CD4-positive, alpha-beta T cell treated with Interleukin-12 subunit alpha and Interleukin-12 subunit beta, for 1 hour (primary cell): Measurements from ENCODE around the gene RTTN.
A peak's percentile ranks its signal among the peaks of the same experiment; 100 is the strongest.

Source experiments
- DNase-seq: peaks from one replicate; pipeline ENCODE4 v3.0.0-alpha.2; 2020

RTTN gene

GRCh38 chr18:70197026-70197425 lies 8.5 kb downstream of the RTTN start:
- DNase-seq, result no peak

- DNase-seq, result peak; percentile 36
Measured at GRCh38 chr18:70195852-70196434, 9.5 kb downstream of the RTTN start.

- DNase-seq, result no peak
Measured at GRCh38 chr18:70195014-70195614, 10.4 kb downstream of the RTTN start.

- DNase-seq, result no peak
Measured at GRCh38 chr18:70194227-70194890, 11.1 kb downstream of the RTTN start.

- DNase-seq, result no peak
Measured at GRCh38 chr18:70190529-70190928, 15.0 kb downstream of the RTTN start.

GRCh38 chr18:70188113-70188512 lies 17.4 kb downstream of the RTTN start:
- no peak for DNase-seq

GRCh38 chr18:70183441-70183840 lies 22.0 kb downstream of the RTTN start:
- no peak for DNase-seq

- no peak for DNase-seq
Measured at GRCh38 chr18:70182548-70182947, 22.9 kb downstream of the RTTN start.

GRCh38 chr18:70181725-70182124 lies 23.8 kb downstream of the RTTN start:
- DNase-seq, result no peak

- DNase-seq, result no peak
Measured at GRCh38 chr18:70181015-70181414, 24.5 kb downstream of the RTTN start.

GRCh38 chr18:70176537-70176936 lies 28.9 kb downstream of the RTTN start:
- DNase-seq, result no peak

- DNase-seq, result no peak
Measured at GRCh38 chr18:70175216-70175615, 30.3 kb downstream of the RTTN start.

- DNase-seq, result no peak
Measured at GRCh38 chr18:70172225-70172624, 33.3 kb downstream of the RTTN start.

- DNase-seq, result no peak
Measured at GRCh38 chr18:70169747-70170146, 35.7 kb downstream of the RTTN start.

GRCh38 chr18:70166668-70167067 lies 38.8 kb downstream of the RTTN start:
- no peak for DNase-seq

- no peak for DNase-seq
Measured at GRCh38 chr18:70165936-70166335, 39.6 kb downstream of the RTTN start.

GRCh38 chr18:70160073-70160678 lies 45.3 kb downstream of the RTTN start:
- DNase-seq, result no peak

GRCh38 chr18:70158992-70159717 lies 46.3 kb downstream of the RTTN start:
- no peak for DNase-seq

GRCh38 chr18:70156886-70157285 lies 48.6 kb downstream of the RTTN start:
- no peak for DNase-seq

GRCh38 chr18:70154591-70155194 lies 50.8 kb downstream of the RTTN start:
- DNase-seq, result no peak

- no peak for DNase-seq
Measured at GRCh38 chr18:70151614-70152013, 53.9 kb downstream of the RTTN start.

- DNase-seq, result no peak
Measured at GRCh38 chr18:70149616-70150301, 55.7 kb downstream of the RTTN start.
